ENCODE results near the gene BBIP1. TPM values are rescaled to one million over a fixed set of nuclear protein-coding genes. Genes with fewer than 3 reads are reported as not detected.
A peak's percentile ranks its signal among the peaks of the same experiment; 100 is the strongest.

BBIP1 gene
- total RNA-seq, 6 experiments from 2014 or later = 9.4 to 15.7 (median 11.5) TPM

- Histone ChIP-seq H3K27ac (peak overlapping the region; percentile 92 to 97 (median 97)), H3K27me3 (no peaks in the 10 kb centered on the region), H3K36me3 (peaks cover 0 to 13% (median 0%) of the 10 kb centered on the region in 4 donors), H3K4me3 (peak overlapping the region; percentile 66 to 93 (median 81)), H3K9me3 (no peaks in the 10 kb centered on the region), H3K4me1 (peaks cover 0 to 21% (median 0%) of the 10 kb centered on the region in 4 donors)
- DNase-seq (no peak), ATAC-seq (no peak)
- intact Hi-C loops (cut with DNase I) = no loop called here
- 1% methylated on average over 16 of the region's 16 CpGs for WGBS (ENCODE audit: insufficient coverage, low coverage, low lambda C conversion rate, missing lambda C conversion rate)
- TF ChIP-seq, protein P1, sequence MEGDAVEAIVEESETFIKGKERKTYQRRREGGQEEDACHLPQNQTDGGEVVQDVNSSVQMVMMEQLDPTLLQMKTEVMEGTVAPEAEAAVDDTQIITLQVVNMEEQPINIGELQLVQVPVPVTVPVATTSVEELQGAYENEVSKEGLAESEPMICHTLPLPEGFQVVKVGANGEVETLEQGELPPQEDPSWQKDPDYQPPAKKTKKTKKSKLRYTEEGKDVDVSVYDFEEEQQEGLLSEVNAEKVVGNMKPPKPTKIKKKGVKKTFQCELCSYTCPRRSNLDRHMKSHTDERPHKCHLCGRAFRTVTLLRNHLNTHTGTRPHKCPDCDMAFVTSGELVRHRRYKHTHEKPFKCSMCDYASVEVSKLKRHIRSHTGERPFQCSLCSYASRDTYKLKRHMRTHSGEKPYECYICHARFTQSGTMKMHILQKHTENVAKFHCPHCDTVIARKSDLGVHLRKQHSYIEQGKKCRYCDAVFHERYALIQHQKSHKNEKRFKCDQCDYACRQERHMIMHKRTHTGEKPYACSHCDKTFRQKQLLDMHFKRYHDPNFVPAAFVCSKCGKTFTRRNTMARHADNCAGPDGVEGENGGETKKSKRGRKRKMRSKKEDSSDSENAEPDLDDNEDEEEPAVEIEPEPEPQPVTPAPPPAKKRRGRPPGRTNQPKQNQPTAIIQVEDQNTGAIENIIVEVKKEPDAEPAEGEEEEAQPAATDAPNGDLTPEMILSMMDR (IDR thresholded peaks at IDR 0.05) = no peak
These were observed 45.7 kb downstream of the BBIP1 start for GRCh38 chr10:110872984-110873923.

DNA sequence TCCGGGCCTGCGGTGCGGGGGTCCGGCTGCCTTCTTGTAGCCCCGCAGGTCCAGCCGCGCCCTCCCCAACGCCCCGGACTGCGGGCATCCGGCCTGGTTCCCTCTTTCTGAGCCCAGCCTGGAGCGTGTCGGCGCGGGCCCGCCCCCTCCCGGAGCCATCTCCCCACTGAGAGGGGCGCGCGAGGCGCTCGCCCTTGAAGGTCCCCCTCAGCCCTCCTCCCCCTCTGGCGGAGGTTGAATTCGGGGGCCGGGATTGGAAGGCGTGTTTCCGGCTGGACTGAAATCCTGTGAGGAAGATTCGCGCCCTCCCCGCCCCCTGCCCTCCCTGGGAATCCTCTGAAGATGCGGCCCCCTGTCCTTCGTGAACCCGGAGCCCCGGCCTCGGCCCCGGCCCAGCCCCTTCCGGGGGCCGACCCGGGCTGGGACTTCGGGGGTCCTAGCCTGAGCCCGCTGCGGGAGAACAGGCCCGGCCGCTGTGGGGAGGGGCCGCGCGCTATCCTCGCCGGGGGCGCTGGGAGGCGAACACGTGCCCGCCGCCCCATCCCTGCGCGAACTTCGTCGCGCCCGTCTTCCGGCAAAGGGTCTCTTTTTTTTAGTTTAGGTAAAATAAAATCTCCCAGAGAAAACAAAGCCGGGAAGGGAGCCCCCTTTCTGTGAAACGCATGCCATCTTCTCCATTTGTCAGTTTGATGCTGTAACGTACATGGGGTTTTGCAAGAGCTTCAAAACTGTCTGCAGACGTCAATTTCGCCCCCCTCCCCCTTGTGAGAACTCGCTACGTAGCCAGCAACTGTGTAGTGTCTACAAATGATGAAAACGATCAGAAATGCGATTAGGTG, 46.6 kb downstream of the BBIP1 start:
- Histone ChIP-seq H3K36me3 (peaks cover 0 to 5% (median 0%) of the 10 kb centered on the region in 4 donors), H3K4me1 (peaks cover 0 to 22% (median 0%) of the 10 kb centered on the region in 4 donors), H3K4me3 (peak overlapping the region; percentile 66 to 93 (median 81)), H3K27ac (peak overlapping the region; percentile 92 to 97 (median 97)), H3K27me3 (no peaks in the 10 kb centered on the region), H3K9me3 (no peaks in the 10 kb centered on the region)
- WGBS (ENCODE audit: insufficient coverage, low coverage, low lambda C conversion rate, missing lambda C conversion rate) = 0% methylated on average over 16 of the region's 70 CpGs
- ATAC-seq = peak; percentile 51 to 79 (median 66)
- intact Hi-C loops (cut with DNase I) = no loop called here
- peak; percentile 44 for TF ChIP-seq POLR2A (IDR thresholded peaks at IDR 0.05)
- TF ChIP-seq, protein P1 (IDR thresholded peaks at IDR 0.05) = peak in 2 of 4 donors; percentile 13
- peak; percentile 77 to 82 (median 78) for DNase-seq

DNA sequence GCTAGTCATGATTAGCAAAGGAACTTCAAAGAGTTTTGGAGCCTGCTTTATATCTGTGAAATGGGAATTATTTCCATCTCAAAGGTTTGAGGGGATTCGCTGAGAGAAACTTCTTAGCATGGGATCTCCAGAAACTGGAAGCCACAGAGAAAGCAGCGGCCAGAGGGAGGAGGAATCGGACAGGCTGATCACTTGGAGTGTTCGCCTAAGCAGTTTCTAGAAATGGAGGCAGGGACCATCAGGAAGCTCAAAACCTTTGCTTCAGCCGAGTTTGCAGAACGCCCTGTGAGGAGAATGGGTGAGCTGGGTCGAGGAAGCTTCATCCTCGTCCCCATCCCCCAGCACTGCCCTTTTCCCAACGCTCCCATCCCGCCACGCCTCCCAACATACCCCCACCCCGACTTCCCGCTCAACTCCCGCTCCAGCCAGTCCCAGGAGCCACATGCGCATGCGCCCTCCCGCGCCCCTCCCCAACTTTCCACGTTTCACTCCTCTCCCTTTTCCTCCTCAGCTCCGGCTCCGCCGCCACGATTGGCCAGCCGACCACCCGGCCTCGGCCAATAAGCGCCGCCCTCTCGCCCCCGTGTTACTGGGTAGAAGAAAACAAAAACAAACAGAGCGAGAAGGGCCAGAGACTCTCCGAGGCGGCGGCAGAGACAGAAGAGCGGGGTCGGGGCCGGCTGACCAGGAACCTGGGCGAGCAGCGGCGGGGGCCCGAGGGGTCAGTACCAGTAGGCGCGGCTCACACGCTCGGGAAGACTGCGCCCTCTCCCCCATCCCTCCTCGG, 47.5 kb downstream of the BBIP1 start, which contains the start of gene PDCD4:
Gene PDCD4 (plus strand): TSS at position 631 of the 787 bp plus-strand sequence. CDS start 4,100 bp downstream, outside the sequence.
- peak within 1 kb of the TSS; percentile 66 to 93 (median 81) for H3K4me3 ChIP-seq
- TF ChIP-seq, protein P1 (IDR thresholded peaks at IDR 0.05) = no peak
- TF ChIP-seq POLR2A (IDR thresholded peaks at IDR 0.05) = peak; percentile 87
- peaks cover 0 to 30% (median 0%) of the 10 kb centered on the region in 4 donors for H3K4me1 ChIP-seq
- intact Hi-C loops (cut with DNase I) = no loop called here
- 1% methylated on average over 20 of the region's 47 CpGs for WGBS (ENCODE audit: insufficient coverage, low coverage, low lambda C conversion rate, missing lambda C conversion rate)
- DNase-seq = peak; percentile 100
- H3K9me3 ChIP-seq = no peaks in the 10 kb centered on the region
- peak within 1 kb of the TSS; percentile 92 to 97 (median 97) for H3K27ac ChIP-seq
- peak; percentile 87 to 95 (median 92) for ATAC-seq
- H3K27me3 ChIP-seq = no peaks in the 10 kb centered on the region
- H3K36me3 ChIP-seq = no peaks in the 10 kb centered on the region

Measured in right lobe of liver (tissue), 6 donors.